Mammary epithelial cell (primary cell): Measurements from ENCODE around the gene APBA2.
"Not testable (repeated sequence)": the region's sequence is repeated elsewhere in the genome, so short reads cannot be mapped to it uniquely, and the experiment has no call there.

Experiments
- EZH2 ChIP-seq: IDR thresholded peaks from 2 replicates; pipeline ENCODE4 v1.6.1; 2012; ENCODE audit warnings: low read length, inconsistent platforms, borderline replicate concordance
- TF ChIP-seq, protein P1 (sequence below), 2 donors: IDR thresholded peaks in 1 of 2; conservative IDR thresholded peaks in 1 of 2; 2 replicates each; pipeline ENCODE4 v1.5.1; 2011 to 2012; ENCODE audit warnings: inconsistent platforms in 2 of 2, low read length in 2 of 2, mild to moderate bottlenecking in 2 of 2, control low read depth in 1 of 2, low read depth in 1 of 2; ENCODE audit not compliant: insufficient read depth in 1 of 2; ENCODE audit errors: extremely low read depth in 1 of 2

DNA sequence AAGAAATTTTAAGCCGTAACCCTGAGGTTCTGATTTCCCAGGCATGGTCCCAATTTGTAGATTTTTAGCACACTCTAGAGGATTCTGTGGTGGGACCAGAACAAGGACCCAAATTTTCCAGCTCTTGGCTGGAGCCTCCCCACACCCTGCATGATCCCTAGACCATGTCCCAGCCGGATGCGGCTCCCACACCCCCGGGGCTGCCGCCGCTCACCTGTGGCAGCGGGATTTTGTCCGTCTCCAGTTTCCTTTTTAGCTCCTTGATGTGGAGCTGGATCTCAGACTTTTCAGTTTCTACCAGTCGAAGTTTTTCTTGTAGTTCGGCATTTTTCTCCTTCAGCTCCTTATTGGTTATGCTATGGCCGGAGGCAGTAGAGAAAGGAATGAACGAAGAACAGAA, 42.3 kb upstream of the APBA2 start:
- TF ChIP-seq EZH2: not testable (repeated sequence)
- TF ChIP-seq, protein P1, sequence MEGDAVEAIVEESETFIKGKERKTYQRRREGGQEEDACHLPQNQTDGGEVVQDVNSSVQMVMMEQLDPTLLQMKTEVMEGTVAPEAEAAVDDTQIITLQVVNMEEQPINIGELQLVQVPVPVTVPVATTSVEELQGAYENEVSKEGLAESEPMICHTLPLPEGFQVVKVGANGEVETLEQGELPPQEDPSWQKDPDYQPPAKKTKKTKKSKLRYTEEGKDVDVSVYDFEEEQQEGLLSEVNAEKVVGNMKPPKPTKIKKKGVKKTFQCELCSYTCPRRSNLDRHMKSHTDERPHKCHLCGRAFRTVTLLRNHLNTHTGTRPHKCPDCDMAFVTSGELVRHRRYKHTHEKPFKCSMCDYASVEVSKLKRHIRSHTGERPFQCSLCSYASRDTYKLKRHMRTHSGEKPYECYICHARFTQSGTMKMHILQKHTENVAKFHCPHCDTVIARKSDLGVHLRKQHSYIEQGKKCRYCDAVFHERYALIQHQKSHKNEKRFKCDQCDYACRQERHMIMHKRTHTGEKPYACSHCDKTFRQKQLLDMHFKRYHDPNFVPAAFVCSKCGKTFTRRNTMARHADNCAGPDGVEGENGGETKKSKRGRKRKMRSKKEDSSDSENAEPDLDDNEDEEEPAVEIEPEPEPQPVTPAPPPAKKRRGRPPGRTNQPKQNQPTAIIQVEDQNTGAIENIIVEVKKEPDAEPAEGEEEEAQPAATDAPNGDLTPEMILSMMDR (conservative IDR thresholded peaks at IDR 0.05 in 1 of 2, IDR thresholded peaks at IDR 0.05 in 1 of 2; ENCODE audit: extremely low read depth in 1 of 2, insufficient read depth in 1 of 2, low read depth in 1 of 2, low read length in 2 of 2): not testable (repeated sequence)
